PFSK-1 (cell line): ENCODE results near the gene ZBTB9.

ENCODE experiments used
- POLR2AphosphoS5 ChIP-seq: IDR thresholded peaks from 2 replicates; pipeline ENCODE4 v1.6.1; 2012; ENCODE audit warnings: low read depth, mild to moderate bottlenecking, control low read depth, low read length, moderate library complexity
- SIN3A ChIP-seq: IDR thresholded peaks from 2 replicates; pipeline ENCODE4 v1.6.1; 2012; ENCODE audit warnings: mild to moderate bottlenecking, low read length, moderate library complexity, borderline replicate concordance; ENCODE audit not compliant: insufficient read depth

DNA sequence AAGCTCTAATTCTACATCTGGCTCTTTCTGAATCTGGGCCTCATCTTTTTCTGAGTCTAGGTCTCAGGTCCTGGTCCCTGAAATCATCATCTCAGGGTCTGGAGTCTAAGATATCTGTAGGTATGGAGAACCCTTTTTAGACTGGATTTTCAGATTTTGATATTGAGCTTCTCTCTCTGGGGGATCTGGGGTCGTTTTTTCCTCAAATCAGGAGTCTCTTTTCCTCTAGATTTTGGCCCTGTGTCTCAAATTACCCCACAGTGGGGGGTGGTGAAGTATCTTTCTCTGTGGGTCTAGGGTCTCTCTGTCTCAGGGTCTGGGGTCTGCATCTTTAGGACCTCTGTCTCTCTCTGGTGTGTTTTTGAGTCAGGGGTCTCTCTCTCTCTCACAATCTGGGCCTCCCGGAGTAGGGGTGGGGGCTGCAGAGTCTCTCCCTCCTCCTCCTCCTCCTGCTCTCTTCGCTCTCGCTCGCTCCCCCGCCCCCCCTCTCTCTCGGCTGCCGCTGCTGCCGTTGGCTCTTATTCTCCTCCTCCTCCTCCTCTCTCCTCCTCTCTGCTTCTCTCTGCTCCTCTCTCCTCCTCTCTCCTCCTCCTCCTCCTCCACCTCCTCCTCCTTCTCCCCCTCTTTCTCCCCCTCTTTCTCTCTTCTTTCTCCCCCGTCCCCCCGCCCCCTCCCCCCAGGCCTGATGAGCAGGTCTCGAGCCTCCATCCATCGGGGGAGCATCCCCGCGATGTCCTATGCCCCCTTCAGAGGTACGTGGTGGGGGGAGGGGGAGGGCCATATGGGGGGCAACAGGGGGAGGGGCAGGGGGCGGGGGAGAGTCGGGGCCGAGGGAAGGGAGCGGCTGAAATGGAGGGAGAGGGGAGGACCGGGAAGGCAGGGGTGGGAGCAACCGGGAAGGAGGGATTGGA is 34.5 kb upstream of the ZBTB9 start, which contains the start of gene SYNGAP1:
- no peak for TF ChIP-seq SIN3A
- TF ChIP-seq POLR2AphosphoS5: no peak
